Neuronal stem cell (in vitro differentiated cells): ENCODE results near the gene SLC9A4.

Experiments used
- DNase-seq: peaks from one replicate; pipeline ENCODE4 v3.0.0-alpha.2; 2013; ENCODE audit warnings: low spot score
- H2AFZ ChIP-seq: one replicate; pipeline ENCODE4 v1.6.1; 2013; ENCODE audit warnings: mild to moderate bottlenecking, low read length, inconsistent platforms
- H2AK5ac ChIP-seq: 2 replicates; pipeline ENCODE4 v1.6.1; 2013; ENCODE audit warnings: low read depth, mild to moderate bottlenecking, inconsistent platforms, low read length, moderate library complexity, mixed read lengths
- H2BK120ac ChIP-seq: 2 replicates; pipeline ENCODE4 v1.6.1; 2013; ENCODE audit warnings: low read depth, mild to moderate bottlenecking, inconsistent platforms, low read length, moderate library complexity, mixed read lengths
- H2BK12ac ChIP-seq: one replicate; pipeline ENCODE4 v1.6.1; 2013; ENCODE audit warnings: low read length, inconsistent platforms
- H2BK15ac ChIP-seq: 2 replicates; pipeline ENCODE4 v1.6.1; 2013; ENCODE audit warnings: mild to moderate bottlenecking, low read length, inconsistent platforms, mixed read lengths
- H2BK5ac ChIP-seq: one replicate; pipeline ENCODE4 v1.6.1; 2013; ENCODE audit warnings: inconsistent platforms, mild to moderate bottlenecking, low read length, moderate library complexity
- H3K14ac ChIP-seq: one replicate; pipeline ENCODE4 v1.6.1; 2013; ENCODE audit warnings: low read length, inconsistent platforms
- H3K18ac ChIP-seq: 2 replicates; pipeline ENCODE4 v1.6.1; 2013; ENCODE audit warnings: low read length, inconsistent platforms
- H3K23ac ChIP-seq: 2 replicates; pipeline ENCODE4 v1.6.1; 2013; ENCODE audit warnings: low read depth, mild to moderate bottlenecking, mixed read lengths, low read length, inconsistent platforms; ENCODE audit not compliant: poor library complexity
- H3K27ac ChIP-seq: replicated peaks from 3 replicates; pipeline ENCODE4 v1.5.1; 2013; ENCODE audit warnings: low read length, inconsistent platforms
- H3K27me3 ChIP-seq, 3 experiments: 2 replicates each; pipeline ENCODE4 v1.6.1; 2013; ENCODE audit warnings: low read length in 3 of 3, mild to moderate bottlenecking in 2 of 3, inconsistent platforms in 1 of 3, low read depth in 1 of 3, mixed read lengths in 1 of 3, moderate library complexity in 1 of 3; ENCODE audit not compliant: control insufficient read depth in 3 of 3, insufficient read depth in 3 of 3
- H3K36me3 ChIP-seq, 2 donors: replicated peaks in 1 of 2; 2 replicates each; pipeline ENCODE4 v1.6.1; 2013; ENCODE audit warnings: low read length in 2 of 2; ENCODE audit not compliant: control insufficient read depth in 2 of 2, insufficient read depth in 2 of 2
- H3K4ac ChIP-seq: 2 replicates; pipeline ENCODE4 v1.6.1; 2013; ENCODE audit warnings: inconsistent platforms, mild to moderate bottlenecking, low read length, moderate library complexity
- H3K4me1 ChIP-seq, 2 donors: 1 replicate in 1 of 2; 2 replicates in 1 of 2; pipeline ENCODE4 v1.6.1; 2013; ENCODE audit warnings: low read length in 2 of 2, low read depth in 1 of 2; ENCODE audit not compliant: control insufficient read depth in 2 of 2, insufficient read depth in 1 of 2
- H3K4me2 ChIP-seq: one replicate; pipeline ENCODE4 v1.6.1; 2013; ENCODE audit warnings: mild to moderate bottlenecking, low read length, inconsistent platforms; ENCODE audit not compliant: insufficient read depth, poor library complexity, severe bottlenecking
- H3K4me3 ChIP-seq, 2 donors: 2 replicates each; pipeline ENCODE4 v1.5.1; 2013; ENCODE audit warnings: low read length in 2 of 2, mild to moderate bottlenecking in 2 of 2, inconsistent platforms in 1 of 2, moderate library complexity in 1 of 2
- H3K79me1 ChIP-seq: one replicate; pipeline ENCODE4 v1.6.1; 2013; ENCODE audit warnings: low read depth, mild to moderate bottlenecking, inconsistent platforms, low read length, moderate library complexity
- H3K9ac ChIP-seq: one replicate; pipeline ENCODE4 v1.6.1; 2013; ENCODE audit warnings: mild to moderate bottlenecking, low read depth, low read length, inconsistent platforms; ENCODE audit not compliant: poor library complexity
- H3K9me3 ChIP-seq, 2 donors: replicated peaks in 1 of 2; 2 replicates each; pipeline versions ENCODE3 to v1.6.1; 2013; ENCODE audit warnings: low read length in 2 of 2, mild to moderate bottlenecking in 2 of 2, inconsistent platforms in 1 of 2, low read depth in 1 of 2, mixed read lengths in 1 of 2, moderate library complexity in 1 of 2; ENCODE audit not compliant: control insufficient read depth in 2 of 2, insufficient read depth in 1 of 2
- H4K8ac ChIP-seq: one replicate; pipeline ENCODE4 v1.6.1; 2013; ENCODE audit warnings: low read depth, mild to moderate bottlenecking, inconsistent platforms, low read length, moderate library complexity
- H4K91ac ChIP-seq: one replicate; pipeline ENCODE4 v1.6.1; 2013; ENCODE audit warnings: low read length, low read depth, mild to moderate bottlenecking, inconsistent platforms; ENCODE audit not compliant: poor library complexity
- WGBS, 2 donors: extraction: QIAGEN DNeasy Blood & Tissue Kit; methylation state at CpG; one replicate each; pipeline ENCODE4 v1.1.7; 2013; ENCODE audit warnings: missing lambda C conversion rate in 2 of 2, mixed read lengths in 1 of 2; ENCODE audit not compliant: insufficient read length in 2 of 2, insufficient replicate concordance in 1 of 2; ENCODE audit errors: extremely low coverage in 2 of 2; 5-methylcytosine and 5-hydroxymethylcytosine counted together

The SLC9A4 gene

GRCh38 chr2:102498414-102498813, 25.4 kb downstream of the SLC9A4 start:
- H2AK5ac ChIP-seq, result no peak overlapping the region
- no peak overlapping the region for H3K4ac ChIP-seq
- no peak for DNase-seq
- H3K4me3 ChIP-seq, result no peak overlapping the region
- H2BK12ac ChIP-seq, result no peak overlapping the region
- H3K14ac ChIP-seq, result no peak overlapping the region
- no peak overlapping the region for H4K8ac ChIP-seq
- no peak overlapping the region for H2BK15ac ChIP-seq
- H4K91ac ChIP-seq, result no peak overlapping the region
- no peaks in the 10 kb centered on the region for H3K27me3 ChIP-seq
- H2BK5ac ChIP-seq, result no peak overlapping the region
- H3K36me3 ChIP-seq, result no peaks in the 10 kb centered on the region
- no peak overlapping the region for H3K27ac ChIP-seq
- no peaks in the 10 kb centered on the region for H3K79me1 ChIP-seq
- no peak overlapping the region for H3K9ac ChIP-seq
- no peaks in the 10 kb centered on the region for H3K4me1 ChIP-seq
- no peak overlapping the region for H3K23ac ChIP-seq
- H3K9me3 ChIP-seq, result no peaks in the 10 kb centered on the region
- H3K18ac ChIP-seq, result no peak overlapping the region
- WGBS, 2 donors, result no CpG with 5 or more reads among the region's 2 CpGs
- no peak overlapping the region for H3K4me2 ChIP-seq
- H2BK120ac ChIP-seq, result no peak overlapping the region
- no peak overlapping the region for H2AFZ ChIP-seq

GRCh38 chr2:102499558-102499957, 26.5 kb downstream of the SLC9A4 start:
- H3K18ac ChIP-seq, result no peak overlapping the region
- no peak overlapping the region for H3K23ac ChIP-seq
- no peaks in the 10 kb centered on the region for H3K4me1 ChIP-seq
- no peak overlapping the region for H3K4me2 ChIP-seq
- H2BK15ac ChIP-seq, result no peak overlapping the region
- H2AK5ac ChIP-seq, result no peak overlapping the region
- DNase-seq, result no peak
- no peak overlapping the region for H2AFZ ChIP-seq
- H2BK120ac ChIP-seq, result no peak overlapping the region
- no peaks in the 10 kb centered on the region for H3K79me1 ChIP-seq
- H3K9ac ChIP-seq, result no peak overlapping the region
- H3K9me3 ChIP-seq, result no peaks in the 10 kb centered on the region
- no peaks in the 10 kb centered on the region for H3K27me3 ChIP-seq
- no peak overlapping the region for H3K4ac ChIP-seq
- H2BK5ac ChIP-seq, result no peak overlapping the region
- no CpG with 5 or more reads among the region's 1 CpG for WGBS, 2 donors
- no peak overlapping the region for H4K8ac ChIP-seq
- no peak overlapping the region for H2BK12ac ChIP-seq
- no peak overlapping the region for H3K4me3 ChIP-seq
- no peaks in the 10 kb centered on the region for H3K36me3 ChIP-seq
- H3K27ac ChIP-seq, result no peak overlapping the region
- H3K14ac ChIP-seq, result no peak overlapping the region
- H4K91ac ChIP-seq, result no peak overlapping the region

GRCh38 chr2:102502576-102502975, 29.6 kb downstream of the SLC9A4 start:
- Histone ChIP-seq H3K27me3 (no peaks in the 10 kb centered on the region), H2BK15ac (peak overlapping the region; percentile 33), H3K4me1 (no peaks in the 10 kb centered on the region), H3K27ac (no peak overlapping the region), H3K23ac (no peak overlapping the region), H3K9me3 (no peaks in the 10 kb centered on the region), H2BK5ac (no peak overlapping the region), H3K9ac (no peak overlapping the region), H3K4me2 (no peak overlapping the region), H3K36me3 (no peaks in the 10 kb centered on the region), H2BK120ac (no peak overlapping the region), H4K91ac (no peak overlapping the region), H3K18ac (peak overlapping the region; percentile 1), H4K8ac (no peak overlapping the region), H3K4me3 (no peak overlapping the region), H2BK12ac (no peak overlapping the region), H3K79me1 (no peaks in the 10 kb centered on the region), H2AFZ (no peak overlapping the region), H3K4ac (no peak overlapping the region), H2AK5ac (no peak overlapping the region), H3K14ac (no peak overlapping the region)
- no peak for DNase-seq
- WGBS, 2 donors, result no CpG with 5 or more reads among the region's 8 CpGs

- Histone ChIP-seq H3K4me2 (no peak overlapping the region), H3K4me1 (no peaks in the 10 kb centered on the region), H4K8ac (no peak overlapping the region), H2BK120ac (no peak overlapping the region), H2AFZ (no peak overlapping the region), H2AK5ac (no peak overlapping the region), H3K27me3 (no peaks in the 10 kb centered on the region), H3K9me3 (peaks cover 0 to 3% of the 10 kb centered on the region in 2 donors), H3K27ac (no peak overlapping the region), H3K4me3 (no peak overlapping the region), H3K14ac (no peak overlapping the region), H3K23ac (no peak overlapping the region), H2BK5ac (no peak overlapping the region), H4K91ac (no peak overlapping the region), H3K18ac (no peak overlapping the region), H2BK15ac (no peak overlapping the region), H3K9ac (no peak overlapping the region), H3K36me3 (no peaks in the 10 kb centered on the region), H3K79me1 (no peaks in the 10 kb centered on the region), H3K4ac (no peak overlapping the region), H2BK12ac (no peak overlapping the region)
- no CpG with 5 or more reads among the region's 8 CpGs for WGBS, 2 donors
- DNase-seq, result no peak
These were observed 31.8 kb downstream of the SLC9A4 start for GRCh38 chr2:102504833-102505232.
